Thoracic aorta (tissue), 2 donors: ENCODE measurements around the gene CACNA1E. TPM values are rescaled to one million over a fixed set of nuclear protein-coding genes. Genes with fewer than 3 reads are reported as not detected.

Source experiments
- ATAC-seq: fragments of 150-250 bp; one replicate; pipeline ENCODE4 v1.8.0; 2017; ENCODE audit warnings: low read depth; ENCODE audit not compliant: insufficient number of reproducible peaks, low FRiP score
- DNase-seq: peaks from one replicate; pipeline ENCODE4 v3.0.0-alpha.2; 2020; ENCODE audit warnings: low spot score
- H3K27ac ChIP-seq, 2 donors: fragments of 200-600 bp; sonication (generic); 1 replicate in 1 of 2; 2 replicates in 1 of 2; pipeline ENCODE4 v1.5.1; 2016; ENCODE audit warnings: mild to moderate bottlenecking in 2 of 2, moderate library complexity in 2 of 2
- H3K27me3 ChIP-seq: fragments of 200-600 bp; sonication (generic); replicated peaks from 2 replicates; pipeline ENCODE4 v1.6.0; 2016; ENCODE audit warnings: mild to moderate bottlenecking; ENCODE audit not compliant: insufficient read depth
- H3K36me3 ChIP-seq: fragments of 200-600 bp; sonication (generic); one replicate; pipeline ENCODE4 v1.5.1; 2016
- H3K4me1 ChIP-seq, 2 donors: fragments of 200-600 bp; sonication (generic); 1 replicate in 1 of 2; 2 replicates in 1 of 2; pipeline versions ENCODE4 v1.5.1 to v1.6.0; 2016; ENCODE audit warnings: low read depth in 2 of 2, mild to moderate bottlenecking in 1 of 2; ENCODE audit not compliant: control insufficient read depth in 1 of 2
- H3K4me3 ChIP-seq: fragments of 200-600 bp; sonication (generic); 2 replicates; pipeline ENCODE4 v1.5.1; 2016; ENCODE audit warnings: mild to moderate bottlenecking
- H3K9me3 ChIP-seq: fragments of 200-600 bp; sonication (generic); 2 replicates; pipeline ENCODE4 v1.5.1; 2016
- CTCF ChIP-seq: fragments of 200-600 bp; sonication (generic); IDR thresholded peaks from one replicate; pipeline ENCODE4 v1.5.1; 2019; ENCODE audit warnings: antibody characterized with exemption
- total RNA-seq, 2 donors: library from RNA; depleted of rRNA; stranded (reverse); fragments of >200 nt; gene quantifications; one replicate each; pipeline versions ENCODE4 v1.1.0 to v1.2.3, GENCODE V29; 2016

The CACNA1E gene
- total RNA-seq, 2 donors from 2014 or later = not detected

- no peak overlapping the region for H3K27ac ChIP-seq
- no peaks in the 10 kb centered on the region for H3K27me3 ChIP-seq
- no peaks in the 10 kb centered on the region for H3K9me3 ChIP-seq
- no peak for TF ChIP-seq CTCF
- no peak for ATAC-seq
- no peaks in the 10 kb centered on the region for H3K4me1 ChIP-seq
- no peak for DNase-seq
- H3K4me3 ChIP-seq = no peak overlapping the region
- H3K36me3 ChIP-seq = no peaks in the 10 kb centered on the region
These were observed 173.2 kb downstream of the CACNA1E start for GRCh38 chr1:181656491-181656890.

GRCh38 chr1:181658581-181658980 lies 175.3 kb downstream of the CACNA1E start:
- no peak overlapping the region for H3K4me3 ChIP-seq
- ATAC-seq = no peak

GRCh38 chr1:181659321-181659957 lies 176.1 kb downstream of the CACNA1E start:
- no peak overlapping the region for H3K4me3 ChIP-seq
- no peak overlapping the region for H3K27ac ChIP-seq
- ATAC-seq = no peak
- H3K4me1 ChIP-seq = no peaks in the 10 kb centered on the region
- H3K36me3 ChIP-seq = no peaks in the 10 kb centered on the region
- TF ChIP-seq CTCF = no peak
- H3K27me3 ChIP-seq = no peaks in the 10 kb centered on the region
- no peak for DNase-seq
- no peaks in the 10 kb centered on the region for H3K9me3 ChIP-seq

More at GRCh38 chr1:181658581-181658980, 175.3 kb downstream of the CACNA1E start:
- no peak for TF ChIP-seq CTCF
- no peaks in the 10 kb centered on the region for H3K9me3 ChIP-seq
- H3K27me3 ChIP-seq = no peaks in the 10 kb centered on the region
- no peak for DNase-seq
- no peaks in the 10 kb centered on the region for H3K36me3 ChIP-seq
- no peak overlapping the region for H3K27ac ChIP-seq
- H3K4me1 ChIP-seq = no peaks in the 10 kb centered on the region

GRCh38 chr1:181660621-181661020 lies 177.3 kb downstream of the CACNA1E start:
- no peak overlapping the region for H3K27ac ChIP-seq
- no peaks in the 10 kb centered on the region for H3K27me3 ChIP-seq
- no peak for TF ChIP-seq CTCF
- H3K4me3 ChIP-seq = no peak overlapping the region
- H3K4me1 ChIP-seq = no peaks in the 10 kb centered on the region
- DNase-seq = no peak
- no peak for ATAC-seq
- no peaks in the 10 kb centered on the region for H3K9me3 ChIP-seq
- no peaks in the 10 kb centered on the region for H3K36me3 ChIP-seq

- ATAC-seq = no peak
- DNase-seq = no peak
- H3K9me3 ChIP-seq = no peaks in the 10 kb centered on the region
These were observed 178.3 kb downstream of the CACNA1E start for GRCh38 chr1:181661569-181661968.

More at GRCh38 chr1:181661569-181661968, 178.3 kb downstream of the CACNA1E start:
- H3K36me3 ChIP-seq = no peaks in the 10 kb centered on the region
- H3K4me1 ChIP-seq = no peaks in the 10 kb centered on the region
- TF ChIP-seq CTCF = no peak
- H3K27ac ChIP-seq = no peak overlapping the region
- no peak overlapping the region for H3K4me3 ChIP-seq
- no peaks in the 10 kb centered on the region for H3K27me3 ChIP-seq
